Fibroblast of lung (primary cell): ENCODE measurements around the gene SEMA5A. TPM values are rescaled to one million over a fixed set of nuclear protein-coding genes. Genes with fewer than 3 reads are reported as not detected.

Source experiments
- DNase-seq, 2 donors: peaks; one replicate each; pipeline versions ENCODE4 v3.0.0 to v3.0.0-alpha.2; 2010; ENCODE audit warnings: low read depth in 2 of 2
- H2AFZ ChIP-seq: 2 replicates; pipeline ENCODE4 v1.5.1; 2012; ENCODE audit warnings: low read length, control low read depth, inconsistent platforms
- H3K27ac ChIP-seq: 2 replicates; pipeline ENCODE4 v1.5.1; 2011; ENCODE audit warnings: low read length, control low read depth; ENCODE audit not compliant: insufficient read depth
- H3K27me3 ChIP-seq: 2 replicates; pipeline ENCODE4 v1.5.1; 2011; ENCODE audit warnings: mild to moderate bottlenecking, low read length; ENCODE audit not compliant: control insufficient read depth, insufficient read depth
- H3K36me3 ChIP-seq: 2 replicates; pipeline ENCODE4 v1.5.1; 2011; ENCODE audit warnings: low read length; ENCODE audit not compliant: control insufficient read depth, insufficient read depth
- H3K4me1 ChIP-seq: 2 replicates; pipeline ENCODE4 v1.5.1; 2011; ENCODE audit warnings: low read length; ENCODE audit not compliant: control insufficient read depth, insufficient read depth; ENCODE audit errors: extremely low read depth
- H3K4me2 ChIP-seq: 2 replicates; pipeline ENCODE4 v1.5.1; 2011; ENCODE audit warnings: low read length, control low read depth; ENCODE audit not compliant: insufficient read depth; ENCODE audit errors: extremely low read depth
- H3K4me3 ChIP-seq, 4 experiments: fragments of 200-600 bp in 1 of 4; sonication (generic) in 1 of 4; replicated peaks in 1 of 4; 2 replicates each; pipeline ENCODE4 v1.5.1; 2011 to 2016; ENCODE audit warnings: low read length in 4 of 4, low read depth in 3 of 4, mild to moderate bottlenecking in 3 of 4, control low read depth in 2 of 4, inconsistent platforms in 1 of 4, mixed read lengths in 1 of 4; ENCODE audit not compliant: insufficient read depth in 1 of 4; ENCODE audit errors: control extremely low read depth in 1 of 4
- H3K79me2 ChIP-seq: 2 replicates; pipeline ENCODE4 v1.5.1; 2012; ENCODE audit warnings: mild to moderate bottlenecking, low read length, inconsistent platforms; ENCODE audit not compliant: control insufficient read depth, insufficient read depth
- H3K9ac ChIP-seq: 2 replicates; pipeline ENCODE4 v1.5.1; 2011; ENCODE audit warnings: mild to moderate bottlenecking, low read length, control low read depth; ENCODE audit not compliant: insufficient read depth
- H3K9me3 ChIP-seq: 2 replicates; pipeline ENCODE4 v1.5.1; 2012; ENCODE audit warnings: low read depth, low read length; ENCODE audit not compliant: control insufficient read depth, insufficient read depth
- H4K20me1 ChIP-seq: 2 replicates; pipeline ENCODE4 v1.5.1; 2011; ENCODE audit warnings: low read length; ENCODE audit not compliant: control insufficient read depth, insufficient read depth; ENCODE audit errors: extremely low read depth
- CTCF ChIP-seq, 2 donors: IDR thresholded peaks in 1 of 2; conservative IDR thresholded peaks in 1 of 2; 1 replicate in 1 of 2; 2 replicates in 1 of 2; pipeline ENCODE4 v1.5.1; 2011 to 2012; ENCODE audit warnings: low read length in 2 of 2, control low read depth in 1 of 2, inconsistent platforms in 1 of 2, low read depth in 1 of 2, mild to moderate bottlenecking in 1 of 2
- EZH2 ChIP-seq: IDR thresholded peaks from 2 replicates; pipeline ENCODE4 v1.5.1; 2012; ENCODE audit warnings: low read length, control low read depth, mild to moderate bottlenecking; ENCODE audit errors: missing control alignments
- polyA plus RNA-seq, 2 donors: library from polyadenylated mRNA; depleted of rRNA in 1 of 2; stranded (reverse) in 1 of 2; unstranded in 1 of 2; fragments of >200 nt; gene quantifications; 2 replicates each; pipeline ENCODE4 v1.2.1, GENCODE V29; 2011 to 2012; ENCODE audit warnings: missing spikeins in 1 of 2
- total RNA-seq: library from RNA; depleted of rRNA; stranded (reverse); fragments of >200 nt; gene quantifications from 2 replicates; pipeline ENCODE4 v1.2.1, GENCODE V29; 2014

The SEMA5A gene
- total and polyA plus RNA-seq, 2 donors (not counting 1 experiment from before 2014, with no cell fraction given) = 30.6 to 49.0 TPM

GRCh38 chr5:9231842-9232241 lies 314.0 kb downstream of the SEMA5A start:
- no peaks in the 10 kb centered on the region for H3K79me2 ChIP-seq
- DNase-seq = no peak
- TF ChIP-seq CTCF (conservative IDR thresholded peaks at IDR 0.05 in 1 of 2, IDR thresholded peaks at IDR 0.05 in 1 of 2; ENCODE audit: low read depth in 1 of 2, low read length in 2 of 2) (no peak), EZH2 (no peak)

GRCh38 chr5:9230355-9230754 lies 315.5 kb downstream of the SEMA5A start:
- Histone ChIP-seq H4K20me1 (no peaks in the 10 kb centered on the region), H3K4me1 (peaks cover 5% of the 10 kb centered on the region), H3K79me2 (no peaks in the 10 kb centered on the region), H2AFZ (no peak overlapping the region), H3K36me3 (no peaks in the 10 kb centered on the region), H3K4me2 (no peak overlapping the region), H3K9ac (no peak overlapping the region), H3K4me3 (no peak overlapping the region), H3K27ac (no peak overlapping the region), H3K9me3 (no peaks in the 10 kb centered on the region), H3K27me3 (no peaks in the 10 kb centered on the region)
- no peak for TF ChIP-seq CTCF (conservative IDR thresholded peaks at IDR 0.05 in 1 of 2, IDR thresholded peaks at IDR 0.05 in 1 of 2; ENCODE audit: low read depth in 1 of 2, low read length in 2 of 2)
- TF ChIP-seq EZH2 = no peak
- no peak for DNase-seq

More at GRCh38 chr5:9231842-9232241, 314.0 kb downstream of the SEMA5A start:
- Histone ChIP-seq H3K4me1 (peaks cover 5% of the 10 kb centered on the region), H4K20me1 (no peaks in the 10 kb centered on the region), H3K4me2 (no peak overlapping the region), H3K9me3 (no peaks in the 10 kb centered on the region), H3K27ac (no peak overlapping the region), H2AFZ (no peak overlapping the region), H3K27me3 (no peaks in the 10 kb centered on the region), H3K9ac (no peak overlapping the region), H3K36me3 (no peaks in the 10 kb centered on the region), H3K4me3 (no peak overlapping the region)

- Histone ChIP-seq H3K27ac (no peak overlapping the region), H3K79me2 (no peaks in the 10 kb centered on the region), H3K4me1 (no peaks in the 10 kb centered on the region), H3K4me3 (no peak overlapping the region), H3K4me2 (no peak overlapping the region), H3K9ac (no peak overlapping the region), H3K36me3 (no peaks in the 10 kb centered on the region), H4K20me1 (no peaks in the 10 kb centered on the region), H3K27me3 (no peaks in the 10 kb centered on the region), H2AFZ (no peak overlapping the region), H3K9me3 (no peaks in the 10 kb centered on the region)
- TF ChIP-seq EZH2 (no peak), CTCF (conservative IDR thresholded peaks at IDR 0.05 in 1 of 2, IDR thresholded peaks at IDR 0.05 in 1 of 2; ENCODE audit: low read depth in 1 of 2, low read length in 2 of 2) (no peak)
- no peak for DNase-seq
These were observed 319.8 kb downstream of the SEMA5A start for GRCh38 chr5:9226016-9226536.
